Glomerular visceral epithelial cell (primary cell): ENCODE data around the gene APMAP.
"Not testable (repeated sequence)": the region's sequence is repeated elsewhere in the genome, so short reads cannot be mapped to it uniquely, and the experiment has no call there.

Source experiments
- DNase-seq: peaks from one replicate; pipeline ENCODE4 v3.0.0-alpha.2; 2016; ENCODE audit errors: extremely low spot score

Gene APMAP

DNA sequence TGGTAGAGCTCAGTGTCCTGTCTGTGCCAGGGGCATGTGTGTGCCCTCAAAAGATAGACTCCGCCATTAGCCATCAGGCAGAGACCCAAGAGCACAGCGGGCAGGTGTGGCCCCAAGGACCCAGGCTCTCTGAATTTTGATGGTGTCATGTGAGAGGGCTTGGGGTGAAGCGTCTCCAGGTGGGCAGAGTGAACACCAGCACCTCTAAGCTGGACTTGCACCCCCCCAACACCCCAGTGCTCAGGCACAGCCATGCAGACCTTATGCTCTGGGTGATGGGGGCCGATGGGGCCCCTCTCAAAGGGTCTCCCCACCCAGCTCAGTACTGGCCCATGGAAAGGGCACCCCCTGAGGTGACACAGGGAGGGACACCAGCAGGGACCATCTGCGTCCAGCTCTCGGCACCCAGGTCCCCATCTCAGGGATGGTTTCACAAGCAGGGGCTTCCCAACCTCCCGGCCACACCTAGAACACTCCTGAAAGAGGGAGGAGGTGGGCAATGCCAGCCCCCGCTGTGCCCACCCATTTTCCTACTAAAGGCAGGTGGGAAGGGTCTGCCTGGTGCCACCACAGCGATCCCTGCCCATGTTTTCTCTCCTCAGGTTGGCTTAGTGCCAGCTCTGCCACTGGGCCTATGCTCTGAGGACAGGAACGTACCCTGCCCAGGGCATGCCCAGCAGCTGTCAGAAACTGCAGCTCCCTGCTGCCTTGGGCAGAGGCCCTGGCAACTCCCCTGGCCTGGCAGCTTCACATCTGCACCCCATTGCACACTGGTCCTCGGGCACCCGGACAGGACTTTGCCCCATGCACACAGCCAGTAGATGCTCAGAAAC lies 40.0 kb downstream of the APMAP start:
- DNase-seq, result no peak

DNA sequence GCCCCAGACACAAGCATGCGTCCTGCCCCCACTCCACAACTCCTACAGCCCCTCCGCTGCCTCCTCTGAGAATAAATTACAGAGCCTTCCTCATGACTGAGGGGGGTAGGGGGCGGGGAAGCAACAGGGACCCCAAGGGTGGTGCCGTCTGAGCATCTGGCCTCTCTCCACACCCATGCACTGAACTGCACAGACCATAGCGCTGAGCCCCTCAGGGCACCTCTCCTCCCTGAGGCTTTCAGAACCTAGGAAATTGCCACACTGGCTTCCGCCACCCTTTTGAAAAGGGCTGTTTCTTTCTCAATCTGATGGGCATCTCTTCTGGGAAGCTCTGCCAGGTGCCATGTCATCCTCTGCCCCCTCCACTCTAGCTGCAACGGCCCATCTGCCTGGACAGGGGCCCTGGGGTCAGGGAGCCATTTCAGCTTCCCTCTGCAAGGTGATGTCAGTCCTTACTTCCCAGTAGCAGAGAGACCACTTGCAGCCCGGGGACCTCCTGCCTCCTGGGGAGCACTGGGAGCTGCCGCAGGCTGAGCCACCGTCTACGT lies 40.9 kb downstream of the APMAP start:
- DNase-seq, result no peak

DNA sequence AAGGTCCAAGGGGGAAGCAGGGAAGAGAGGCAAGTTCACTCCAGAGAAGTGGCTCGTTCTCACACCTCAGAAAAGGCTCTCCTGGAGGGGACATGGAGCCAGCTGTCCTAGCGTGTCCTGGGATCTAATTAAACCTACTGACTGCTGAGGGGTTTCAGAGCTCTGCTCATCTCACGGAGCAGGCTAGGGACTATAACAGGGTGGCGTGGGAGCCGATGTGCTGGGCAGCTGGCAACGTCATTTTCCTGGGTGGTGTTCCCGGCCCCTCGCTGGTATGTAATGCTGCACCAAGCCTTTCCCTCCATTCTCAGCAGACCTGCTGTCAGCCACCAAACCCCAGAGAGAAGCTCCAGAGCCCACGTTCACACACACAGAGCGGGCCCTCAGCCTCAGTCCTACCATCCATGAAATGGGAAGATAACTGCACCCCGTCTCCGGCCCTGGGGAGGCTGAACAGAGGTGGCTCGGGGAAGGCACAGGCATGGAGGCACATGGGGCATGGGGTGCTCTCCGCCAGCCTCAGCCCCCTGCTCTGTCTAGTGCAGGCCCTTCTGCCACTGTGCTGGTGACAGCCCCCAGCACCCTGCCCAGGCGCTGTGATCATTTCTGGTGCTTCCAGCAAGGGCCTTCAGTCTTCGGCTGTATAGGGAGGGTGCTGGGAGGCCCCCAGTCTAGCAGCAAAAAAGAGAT lies 41.6 kb downstream of the APMAP start:
- no peak for DNase-seq

DNA sequence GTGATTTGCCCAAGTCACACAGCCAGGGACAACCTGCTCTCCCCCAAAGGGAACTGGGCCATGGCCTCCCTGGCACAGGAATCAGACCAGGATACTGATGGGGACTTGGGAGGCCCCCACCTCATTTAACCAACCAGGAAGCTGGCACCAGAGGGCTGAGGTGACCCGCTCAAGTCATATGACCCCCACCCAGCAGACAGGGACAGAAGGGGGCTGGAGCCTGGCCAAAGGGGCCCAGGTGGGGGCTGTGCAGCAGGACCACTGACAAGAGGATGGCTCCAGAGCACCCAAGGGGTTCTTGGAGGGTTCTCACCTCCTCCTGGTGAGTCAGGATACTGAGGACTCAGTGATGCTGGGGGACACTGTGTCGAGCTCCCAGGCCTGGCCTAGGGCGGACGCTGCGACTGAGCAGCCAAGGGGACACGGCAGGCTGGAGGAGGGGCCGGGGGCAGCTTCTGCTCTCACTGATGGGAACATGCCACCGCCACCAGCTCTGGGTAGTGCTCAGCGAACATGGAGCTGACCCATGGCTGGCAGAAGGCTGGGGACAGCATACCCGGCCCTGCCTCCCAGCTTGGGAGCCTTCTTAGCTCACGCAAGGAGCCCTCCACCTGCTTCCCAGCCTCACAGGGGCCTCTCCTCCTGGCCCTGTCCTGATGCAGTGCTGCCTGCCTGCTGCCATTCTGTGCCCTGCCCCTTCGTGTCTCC lies 42.3 kb downstream of the APMAP start:
- no peak for DNase-seq

DNA sequence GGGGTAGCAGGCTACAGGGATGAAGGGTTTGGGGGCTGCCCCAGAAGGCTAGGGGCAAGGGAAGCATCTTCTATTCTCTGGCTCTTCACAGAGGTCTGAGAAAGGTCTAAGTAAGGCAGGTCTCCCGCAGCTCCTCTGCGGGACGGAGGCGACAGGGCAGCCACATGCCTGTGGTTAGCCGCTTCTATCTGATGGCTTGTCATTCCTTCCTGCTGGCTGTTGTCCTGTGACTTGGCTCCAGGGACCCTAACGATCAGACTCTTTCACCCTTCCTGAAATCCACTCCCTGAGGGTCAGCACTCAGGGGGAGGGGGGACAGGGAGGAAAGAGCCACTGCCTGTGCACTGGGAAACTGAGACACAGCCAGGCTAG lies 42.8 kb downstream of the APMAP start:
- no peak for DNase-seq

DNA sequence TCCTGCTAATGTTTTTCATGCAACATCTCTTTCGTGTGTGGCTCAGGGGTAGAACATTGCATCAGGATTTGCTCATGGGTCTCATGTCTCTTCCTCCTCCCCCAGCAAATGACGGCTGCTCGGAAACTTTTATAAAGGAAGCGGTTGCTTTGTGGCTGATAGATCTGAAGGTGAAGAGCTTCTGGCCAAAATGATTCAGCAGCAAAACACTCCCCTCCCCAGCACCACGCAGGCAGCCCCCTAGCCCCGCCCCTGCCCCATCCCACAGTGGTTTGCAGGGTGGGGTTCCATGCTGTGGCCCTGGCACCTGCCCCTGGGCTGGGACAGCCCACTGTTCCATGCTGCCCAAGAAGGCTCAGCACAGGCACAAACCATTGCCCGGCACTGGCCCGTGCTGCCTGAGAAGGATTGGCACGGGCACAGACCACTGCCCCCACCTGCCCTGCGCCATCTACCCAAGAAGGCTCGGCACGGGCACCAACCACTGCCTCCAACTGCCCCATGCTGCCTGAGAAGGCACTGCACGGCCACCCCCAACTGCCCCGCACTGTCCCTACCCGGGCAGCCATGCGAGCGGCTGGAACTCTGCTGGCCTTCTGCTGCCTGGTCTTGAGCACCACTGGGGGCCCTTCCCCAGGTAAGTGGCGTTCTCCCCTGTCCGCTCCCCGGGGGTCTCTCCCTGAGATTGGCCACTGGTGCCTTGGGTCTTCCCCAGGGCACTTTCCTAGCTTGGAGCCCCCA lies 43.4 kb downstream of the APMAP start, which contains the start of gene CST7:
Gene CST7 (plus strand): TSS at position 331 of the 741 bp plus-strand sequence. CDS start 237 bp downstream, at position 568.
- DNase-seq, result no peak

DNA sequence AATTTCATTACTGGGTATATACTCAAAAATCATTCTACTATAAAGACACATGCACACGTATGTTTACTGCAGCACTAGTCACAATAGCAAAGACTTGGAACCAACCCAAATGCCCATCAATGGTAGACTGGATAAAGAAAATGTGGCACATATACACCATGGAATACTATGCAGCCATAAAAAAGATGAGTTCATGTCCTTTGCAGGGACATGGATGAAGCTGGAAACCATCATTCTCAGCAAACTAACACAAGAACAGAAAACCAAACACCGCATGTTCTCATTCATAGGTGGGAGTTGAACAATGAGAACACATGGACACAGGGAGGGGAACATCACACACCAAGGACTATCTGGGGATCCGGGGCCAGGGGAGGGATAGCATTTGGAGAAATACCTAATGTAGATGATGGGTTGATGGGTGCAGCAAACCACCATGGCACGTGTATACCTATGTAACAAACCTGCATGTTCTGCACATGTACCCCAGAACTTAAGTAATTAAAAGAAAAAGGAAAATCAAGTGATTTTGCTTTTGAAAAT lies 44.1 kb downstream of the APMAP start:
- not testable (repeated sequence) for DNase-seq

DNA sequence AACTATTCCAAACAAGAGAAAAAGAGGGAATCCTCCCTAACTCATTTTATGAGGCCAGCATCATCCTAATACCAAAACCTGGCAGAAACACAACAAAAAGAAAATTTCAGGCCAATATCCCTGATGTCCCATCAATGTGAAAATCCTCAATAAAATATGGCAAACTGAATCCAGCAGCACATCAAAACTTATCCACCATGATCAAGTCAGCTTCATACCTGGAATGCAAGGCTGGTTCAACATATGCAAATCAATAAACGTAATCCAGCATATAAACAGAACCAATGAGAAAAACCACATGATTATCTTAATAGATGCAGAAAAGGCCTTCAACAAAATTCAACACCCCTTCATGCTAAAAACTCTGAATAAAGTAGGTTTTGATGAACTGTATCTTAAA lies 46.2 kb downstream of the APMAP start:
- DNase-seq, result not testable (repeated sequence)

DNA sequence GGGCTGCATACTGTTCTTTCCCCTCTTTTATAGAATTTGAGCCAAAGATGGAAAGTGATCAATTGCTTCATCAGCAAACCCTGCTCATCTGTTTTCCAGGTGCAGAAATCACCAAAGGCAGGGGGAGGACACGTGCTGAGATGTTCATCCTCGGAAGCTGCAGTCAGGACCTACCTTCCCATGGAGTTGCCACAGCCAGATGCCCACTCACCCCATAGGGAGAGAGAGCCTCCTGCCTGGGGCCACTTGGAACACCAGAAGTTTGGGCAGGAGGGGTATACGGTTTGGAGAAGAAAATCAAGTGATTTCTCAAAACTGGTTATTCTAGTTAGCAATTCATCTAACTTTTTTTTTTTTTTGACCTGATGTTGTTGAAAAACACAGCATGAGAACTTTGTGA lies 48.8 kb downstream of the APMAP start:
- no peak for DNase-seq

DNA sequence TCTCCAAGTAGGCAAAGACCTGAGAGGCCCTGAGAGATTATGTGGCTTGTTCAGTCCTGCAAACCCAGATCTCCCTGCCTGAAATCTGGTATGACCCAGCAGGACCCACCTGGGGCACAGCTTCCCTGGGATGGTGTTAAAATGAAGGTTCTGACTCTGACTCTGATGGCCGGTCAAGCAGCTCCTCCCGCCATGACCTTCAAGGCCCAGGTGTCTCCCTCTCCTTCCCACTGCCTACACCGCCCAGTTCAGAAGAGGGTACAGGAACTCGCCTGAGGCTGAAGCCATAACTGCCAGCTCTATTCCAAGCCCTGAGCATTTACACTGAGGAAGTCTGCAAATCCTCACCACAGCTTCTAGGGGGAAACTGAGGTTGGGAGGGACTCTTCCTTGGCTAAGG lies 49.4 kb downstream of the APMAP start:
- DNase-seq, result no peak

DNA sequence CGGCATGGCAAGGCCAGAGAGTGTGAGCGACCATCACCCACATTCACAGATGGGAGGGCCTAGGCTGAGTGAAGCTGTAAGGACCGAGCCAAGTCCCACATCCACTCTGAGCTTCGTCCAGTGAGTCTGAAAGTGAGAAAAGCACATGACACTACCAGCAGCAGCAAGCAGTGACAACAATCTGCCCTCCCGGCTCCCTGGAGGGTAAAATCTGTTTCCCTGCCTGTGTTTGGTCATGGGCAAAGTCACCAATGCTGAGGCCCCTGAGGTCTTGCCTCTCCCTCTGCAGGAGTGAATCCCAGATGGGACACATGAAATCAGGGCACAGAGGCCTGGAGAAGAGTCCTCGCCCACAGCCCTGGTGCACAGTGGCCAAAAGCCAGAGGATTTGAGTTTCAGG lies 49.9 kb downstream of the APMAP start:
- no peak for DNase-seq

DNA sequence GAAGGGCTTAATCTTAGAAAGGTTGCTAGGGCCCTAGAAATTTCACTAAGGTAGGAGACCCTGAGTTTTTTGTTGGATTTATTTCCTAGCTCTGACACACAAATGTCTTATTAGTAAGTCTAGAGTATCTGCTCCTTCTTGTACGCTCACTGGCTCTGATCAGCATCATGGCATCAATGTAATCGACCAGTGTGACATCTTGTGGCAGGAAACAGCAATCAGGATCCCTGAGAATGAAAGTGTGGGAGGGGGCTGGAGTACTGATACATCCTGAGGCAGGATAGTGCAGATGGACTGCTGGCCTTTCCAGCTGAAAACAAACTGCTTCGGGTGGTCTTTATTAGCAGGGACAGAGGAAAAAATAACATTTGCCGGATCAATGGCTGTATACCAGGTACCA lies 53.5 kb downstream of the APMAP start:
- DNase-seq, result no peak

DNA sequence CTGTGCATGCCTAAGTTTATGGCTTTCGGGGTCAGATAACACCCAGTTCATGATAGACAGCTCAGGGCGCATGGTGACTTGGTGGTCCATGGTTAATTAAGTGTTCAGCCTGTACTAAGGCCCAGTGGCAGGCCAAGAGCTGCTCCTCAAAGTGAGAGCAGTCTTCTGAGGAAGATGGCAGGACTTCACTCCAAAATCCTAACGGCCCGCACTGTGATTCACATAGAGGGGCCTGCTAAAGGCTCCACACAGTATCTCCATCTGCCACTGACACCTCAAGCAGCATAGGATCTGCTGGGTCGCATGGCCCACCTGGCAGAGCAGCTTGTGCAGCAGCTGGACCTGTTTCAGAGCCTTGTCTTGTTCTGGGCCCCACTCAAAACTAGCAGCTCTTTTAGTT lies 54.1 kb downstream of the APMAP start:
- no peak for DNase-seq

DNA sequence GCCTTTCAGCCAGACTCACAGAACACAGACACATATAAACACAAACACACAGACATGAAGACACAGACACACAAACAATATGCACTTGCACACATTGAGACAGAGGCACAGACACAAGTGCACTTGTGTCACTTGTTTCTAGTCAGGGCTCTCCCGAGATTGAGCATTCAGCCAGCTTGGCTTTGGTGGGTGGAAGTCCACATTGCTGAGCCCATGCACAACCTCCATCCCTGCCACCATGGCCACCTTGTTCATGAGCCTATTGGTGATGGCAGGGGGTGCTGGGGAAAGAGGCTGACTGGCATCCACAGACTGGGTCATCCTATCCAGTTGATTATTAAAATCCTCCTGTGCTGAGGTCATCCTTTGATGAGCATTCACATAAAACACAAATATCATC lies 55.0 kb downstream of the APMAP start:
- DNase-seq, result no peak

DNA sequence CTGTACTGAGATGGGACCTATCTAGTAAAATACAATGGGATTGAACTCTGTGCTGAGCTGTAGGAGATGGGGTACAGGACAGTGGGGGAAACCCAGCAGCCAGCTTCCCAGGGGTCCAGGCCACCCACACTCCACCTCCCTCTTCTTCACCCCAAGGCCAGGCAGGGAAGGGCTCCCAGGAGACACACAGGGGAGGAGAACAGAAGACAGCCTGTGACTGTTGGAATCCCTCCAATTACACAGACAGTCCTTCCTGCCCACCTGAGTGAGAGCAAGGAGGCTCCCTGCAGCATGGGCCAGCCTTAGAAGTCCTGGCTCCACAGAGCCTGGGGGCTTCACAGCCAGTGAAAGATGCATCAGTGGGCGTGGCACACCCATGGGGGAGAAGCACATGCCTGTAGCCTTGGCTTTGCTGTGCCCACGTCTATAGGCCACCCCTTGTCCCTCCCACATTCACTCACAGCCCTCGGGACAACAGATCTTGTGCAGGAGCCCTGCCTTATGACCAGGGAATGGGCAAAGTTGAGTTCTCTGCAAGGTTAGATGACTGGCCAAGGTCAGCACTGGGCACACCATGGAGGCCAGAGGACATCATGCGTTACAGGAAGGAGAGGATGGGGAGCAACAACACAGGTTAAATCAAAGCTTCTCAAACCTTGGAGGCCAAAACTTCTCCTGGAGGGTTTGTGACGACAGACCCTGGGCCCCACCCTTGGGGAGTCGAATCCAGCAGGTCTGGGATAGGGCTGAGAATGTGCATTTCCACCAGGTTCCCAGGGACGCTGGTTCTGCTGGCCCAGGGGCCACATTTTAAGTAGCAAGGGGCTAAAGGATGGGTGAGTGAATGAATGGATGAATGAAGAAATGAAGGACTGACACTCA lies 55.8 kb downstream of the APMAP start:
- no peak for DNase-seq

DNA sequence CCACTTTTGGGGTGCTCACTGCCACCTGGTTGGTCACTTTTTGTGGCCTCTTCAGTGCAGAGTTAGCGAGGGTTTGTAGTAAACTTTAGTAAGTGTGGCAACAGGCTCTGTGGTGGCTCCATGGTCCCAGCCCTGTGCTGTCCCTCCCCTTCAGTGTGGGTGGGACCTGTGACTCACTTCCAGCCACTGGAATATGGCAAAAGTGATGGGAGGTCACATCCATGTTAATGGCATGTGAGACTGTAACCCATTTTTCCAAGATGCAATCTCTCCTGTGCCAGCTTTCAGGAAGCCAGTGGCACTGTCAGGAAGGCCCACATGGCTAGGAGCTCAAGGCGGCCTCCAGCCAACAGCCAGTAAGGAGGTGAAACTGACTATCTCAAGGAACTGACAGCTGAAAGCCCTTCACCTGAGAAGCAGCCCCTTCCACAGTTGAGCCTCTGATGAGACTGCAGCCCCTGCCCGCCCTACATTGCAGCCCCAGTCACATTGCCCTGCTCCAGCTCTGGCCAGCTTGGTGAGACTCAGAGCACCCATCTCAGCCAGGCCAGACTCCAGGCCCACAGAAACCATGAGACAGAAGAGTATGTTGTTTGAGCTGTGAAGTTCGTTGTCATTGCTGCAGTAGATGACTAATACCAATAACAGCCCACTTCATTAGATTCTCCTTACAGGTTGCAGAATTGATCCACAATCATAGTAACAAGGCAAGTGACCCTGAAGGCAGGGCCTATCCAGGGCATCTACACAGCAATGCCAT lies 56.6 kb downstream of the APMAP start:
- DNase-seq, result no peak

DNA sequence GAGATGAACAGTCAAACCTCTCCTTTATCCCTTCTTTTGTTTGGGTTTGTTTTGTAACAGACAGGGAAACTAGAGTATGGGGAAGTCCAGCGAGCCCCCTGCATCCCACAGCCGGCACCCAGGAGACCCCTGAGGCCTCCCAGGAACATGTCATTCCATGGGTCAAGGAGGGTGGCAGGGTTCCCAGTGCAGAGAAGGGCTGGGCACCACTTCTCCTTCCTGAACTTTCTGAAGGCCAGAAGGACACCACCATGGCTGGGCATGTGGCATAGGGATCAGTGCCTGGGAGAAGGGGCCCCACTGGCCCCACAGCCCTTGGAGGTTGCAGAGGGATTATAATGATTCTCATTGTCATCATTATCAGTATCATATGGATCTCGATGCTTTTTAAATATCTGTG lies 57.4 kb downstream of the APMAP start:
- DNase-seq, result no peak

DNA sequence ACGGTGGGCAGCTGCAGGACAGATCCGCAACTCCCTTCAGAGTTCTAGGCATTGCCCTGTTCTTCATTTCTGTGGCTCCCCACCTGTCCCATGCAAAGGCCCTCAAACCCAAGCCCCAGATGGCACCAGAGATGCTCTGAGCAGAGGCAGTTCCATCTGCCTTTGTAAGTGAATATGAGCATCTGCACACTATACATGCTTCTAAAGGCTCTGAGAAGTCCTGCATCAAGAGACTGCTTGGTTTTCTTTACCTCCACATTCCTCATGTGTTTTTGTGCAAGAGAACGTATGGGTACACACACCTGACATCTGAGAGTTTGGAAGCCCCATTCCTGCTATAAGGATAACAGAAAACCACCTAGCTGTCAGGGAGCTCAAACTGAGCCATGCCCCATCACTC lies 57.8 kb downstream of the APMAP start:
- no peak for DNase-seq

DNA sequence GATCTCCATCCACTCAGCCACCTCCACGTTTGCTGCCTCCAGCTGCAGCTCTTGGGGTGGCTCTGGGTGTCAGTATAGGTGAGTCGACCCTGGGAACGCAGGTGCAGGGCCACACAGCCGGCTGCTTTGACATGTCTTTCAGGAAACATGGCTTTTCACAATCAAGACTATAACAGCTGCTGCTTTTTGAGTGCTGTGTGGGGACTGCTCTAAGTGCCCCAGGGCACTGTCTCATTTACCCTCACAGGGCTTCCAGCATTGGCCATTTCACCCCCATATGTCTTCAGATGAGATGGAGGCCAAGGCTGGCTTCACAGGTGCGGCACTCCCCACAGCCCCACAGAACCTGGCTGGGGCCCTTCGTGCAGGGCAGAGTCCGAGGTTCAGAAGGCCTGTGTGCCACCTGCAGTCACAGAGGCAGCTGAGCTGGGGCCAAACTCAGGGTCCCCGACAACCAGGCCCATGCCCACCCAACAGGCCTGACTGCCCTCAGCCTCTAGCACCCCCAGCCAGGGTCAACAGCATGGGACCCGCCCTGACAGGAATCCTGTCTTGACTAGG lies 58.4 kb downstream of the APMAP start:
- DNase-seq, result no peak
